Calu3 (cell line): ENCODE results near the gene GSTO1. TPM values are rescaled to one million over a fixed set of nuclear protein-coding genes. Genes with fewer than 3 reads are reported as not detected.

Source experiments
- BruUV-seq: library from RNA; stranded (reverse); fragments of 400-500 nt; replicated peaks from 2 replicates; lab custom pipeline; 2021; lab: Mats Ljungman, UMichigan
- CTCF ChIA-PET: fragments of 300-600 bp; sonication (Branson Sonifier 250); formaldehyde crosslinking; loops from one replicate; lab custom pipeline; 2022; ENCODE audit warnings: antibody characterized with exemption; lab: Charles Lee
- DNase-seq: peaks from one replicate; pipeline ENCODE4 v3.0.0; 2022
- H3K27ac Mint-ChIP-seq: one replicate; pipeline ENCODE4 v1.8.0; 2022; ENCODE audit warnings: mixed read lengths; ENCODE audit not compliant: unreplicated experiment
- H3K27me3 Mint-ChIP-seq: one replicate; pipeline ENCODE4 v1.8.0; 2022; ENCODE audit warnings: mixed read lengths; ENCODE audit not compliant: unreplicated experiment
- H3K36me3 Mint-ChIP-seq: one replicate; pipeline ENCODE4 v1.8.0; 2022; ENCODE audit warnings: mild to moderate bottlenecking, moderate library complexity, mixed read lengths; ENCODE audit not compliant: insufficient read depth, unreplicated experiment
- H3K4me1 Mint-ChIP-seq: one replicate; pipeline ENCODE4 v1.8.0; 2022; ENCODE audit warnings: mild to moderate bottlenecking, low read depth, mixed read lengths; ENCODE audit not compliant: unreplicated experiment
- H3K4me3 Mint-ChIP-seq: one replicate; pipeline ENCODE4 v1.8.0; 2022; ENCODE audit warnings: mild to moderate bottlenecking, low read depth, moderate library complexity, mixed read lengths; ENCODE audit not compliant: unreplicated experiment
- H3K9me3 Mint-ChIP-seq: one replicate; pipeline ENCODE4 v1.8.0; 2022; ENCODE audit warnings: low read depth, mixed read lengths; ENCODE audit not compliant: unreplicated experiment
- intact Hi-C: fragments of 100-400 bp; cut with micrococcal nuclease; formaldehyde crosslinking; loops from one replicate; pipeline ENCODE4 v1.10.0; 2022; ENCODE audit not compliant: unreplicated experiment
- total RNA-seq: library from RNA; stranded (reverse); gene quantifications from 2 replicates; pipeline ENCODE4 v1.2.3, GENCODE V29; 2022
- TF ChIP-seq, protein P1 (sequence below): fragments of 200-600 bp; IDR thresholded peaks from one replicate; pipeline ENCODE4 v1.8.0; 2022; ENCODE audit warnings: antibody characterized with exemption; ENCODE audit not compliant: unreplicated experiment

Gene GSTO1
- total RNA-seq, 1 experiment from 2014 or later = 61.5 TPM

DNA sequence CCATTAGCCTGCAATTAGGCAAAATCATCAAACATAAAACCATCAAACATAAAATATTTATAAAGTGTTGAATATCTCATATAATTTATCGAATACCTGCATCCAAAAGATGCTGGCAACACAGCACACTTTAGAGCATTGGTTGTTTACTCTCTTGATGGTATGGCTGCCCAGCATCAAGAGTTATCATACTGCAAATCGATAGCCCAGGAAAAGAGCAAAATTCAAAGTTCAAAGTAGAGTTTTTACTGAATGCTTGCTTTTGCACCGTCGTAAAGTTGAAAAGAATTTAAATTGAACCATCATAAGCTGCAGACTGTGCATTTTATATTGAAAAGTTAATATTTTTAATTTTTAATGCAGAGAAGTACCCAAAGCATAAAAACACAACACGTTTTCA is 10.1 kb downstream of the GSTO1 start:
- Mint-ChIP-seq H3K36me3 (peaks cover 28% of the 10 kb centered on the region), H3K27me3 (no peaks in the 10 kb centered on the region)
- no TSS peak for BruUV-seq

GRCh38 chr10:104267721-104268404 is 13.2 kb downstream of the GSTO1 start:
- peak overlapping the region; percentile 65 for H3K4me3 Mint-ChIP-seq
- no TSS peak for BruUV-seq
- CTCF ChIA-PET = interaction anchor here (0.6 kb wide), 1 partner anchor 18 kb away, joined by 4 read pairs; no protein-coding TSS in a partner anchor
- DNase-seq = no peak
- TF ChIP-seq, protein P1, sequence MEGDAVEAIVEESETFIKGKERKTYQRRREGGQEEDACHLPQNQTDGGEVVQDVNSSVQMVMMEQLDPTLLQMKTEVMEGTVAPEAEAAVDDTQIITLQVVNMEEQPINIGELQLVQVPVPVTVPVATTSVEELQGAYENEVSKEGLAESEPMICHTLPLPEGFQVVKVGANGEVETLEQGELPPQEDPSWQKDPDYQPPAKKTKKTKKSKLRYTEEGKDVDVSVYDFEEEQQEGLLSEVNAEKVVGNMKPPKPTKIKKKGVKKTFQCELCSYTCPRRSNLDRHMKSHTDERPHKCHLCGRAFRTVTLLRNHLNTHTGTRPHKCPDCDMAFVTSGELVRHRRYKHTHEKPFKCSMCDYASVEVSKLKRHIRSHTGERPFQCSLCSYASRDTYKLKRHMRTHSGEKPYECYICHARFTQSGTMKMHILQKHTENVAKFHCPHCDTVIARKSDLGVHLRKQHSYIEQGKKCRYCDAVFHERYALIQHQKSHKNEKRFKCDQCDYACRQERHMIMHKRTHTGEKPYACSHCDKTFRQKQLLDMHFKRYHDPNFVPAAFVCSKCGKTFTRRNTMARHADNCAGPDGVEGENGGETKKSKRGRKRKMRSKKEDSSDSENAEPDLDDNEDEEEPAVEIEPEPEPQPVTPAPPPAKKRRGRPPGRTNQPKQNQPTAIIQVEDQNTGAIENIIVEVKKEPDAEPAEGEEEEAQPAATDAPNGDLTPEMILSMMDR = no peak
- intact Hi-C loops = no loop called here
- no peaks in the 10 kb centered on the region for H3K27me3 Mint-ChIP-seq
- H3K9me3 Mint-ChIP-seq = no peaks in the 10 kb centered on the region
- peak overlapping the region; percentile 61 for H3K27ac Mint-ChIP-seq
- peaks cover 23% of the 10 kb centered on the region for H3K36me3 Mint-ChIP-seq
- H3K4me1 Mint-ChIP-seq = peaks cover 8% of the 10 kb centered on the region

More for the DNA sequence above, 10.1 kb downstream of the GSTO1 start:
- Mint-ChIP-seq H3K9me3 (no peaks in the 10 kb centered on the region), H3K4me1 (peaks cover 27% of the 10 kb centered on the region), H3K27ac (no peak overlapping the region), H3K4me3 (no peak overlapping the region)
- intact Hi-C loops = no loop called here
- no peak for DNase-seq
- CTCF ChIA-PET = interaction anchor here (0.9 kb wide), 1 partner anchor 10 kb away, joined by 4 read pairs; no protein-coding TSS in a partner anchor
- TF ChIP-seq, protein P1 = no peak

- TF ChIP-seq, protein P1 = no peak
- peak overlapping the region; percentile 61 for H3K27ac Mint-ChIP-seq
- peaks cover 23% of the 10 kb centered on the region for H3K36me3 Mint-ChIP-seq
- peaks cover 8% of the 10 kb centered on the region for H3K4me1 Mint-ChIP-seq
- intact Hi-C loops = no loop called here
- CTCF ChIA-PET = interaction anchor here (1.0 kb wide), 1 partner anchor 14 kb away, joined by 4 read pairs; the partner anchor contains the start of gene GSTO1
- DNase-seq = no peak
- peak overlapping the region; percentile 65 for H3K4me3 Mint-ChIP-seq
- no peaks in the 10 kb centered on the region for H3K9me3 Mint-ChIP-seq
- no peaks in the 10 kb centered on the region for H3K27me3 Mint-ChIP-seq
- BruUV-seq = TSS peak; percentile 73
Measured at GRCh38 chr10:104268405-104268712, 13.7 kb downstream of the GSTO1 start.

- TF ChIP-seq, protein P1 = no peak
- Mint-ChIP-seq H3K36me3 (peaks cover 23% of the 10 kb centered on the region), H3K27ac (peak within 1 kb of the TSS; percentile 61), H3K9me3 (no peaks in the 10 kb centered on the region), H3K4me1 (peaks cover 6% of the 10 kb centered on the region), H3K27me3 (no peaks in the 10 kb centered on the region), H3K4me3 (peak within 1 kb of the TSS; percentile 65)
- CTCF ChIA-PET = interaction anchor here (1.0 kb wide), 1 partner anchor 15 kb away, joined by 4 read pairs; the partner anchor contains the start of gene GSTO1
- intact Hi-C loops = no loop called here
- peak; percentile 96 for DNase-seq
- TSS peak; percentile 50 for BruUV-seq
Measured at GRCh38 chr10:104268713-104269645, 14.3 kb downstream of the GSTO1 start, which contains the start of gene GSTO2. Gene GSTO2, plus strand, starts transcription at chr10:104269184. Its CDS starts 5,732 bp downstream, at chr10:104274916.
